Naive thymus-derived CD4-positive, alpha-beta T cell (primary cell): ENCODE results near the gene FOXN3. TPM values are rescaled to one million over a fixed set of nuclear protein-coding genes. Genes with fewer than 3 reads are reported as not detected.

Experiments used
- ATAC-seq: fragments of 150-1000 bp; cut with Tn5 transposase; 2 replicates; pipeline ENCODE4 v1.10.0; 2021; ENCODE audit warnings: mild to moderate bottlenecking, moderate library complexity
- CTCF ChIA-PET: fragments of 350-600 bp; sonication (Branson Sonifier 250); formaldehyde crosslinking; loops from one replicate; lab custom pipeline; 2021; ENCODE audit warnings: antibody characterized with exemption; lab: Charles Lee
- POLR2A ChIA-PET: fragments of 350-600 bp; sonication (Branson Sonifier 250); formaldehyde crosslinking; loops from one replicate; lab custom pipeline; 2021; ENCODE audit warnings: antibody characterized with exemption, inconsistent platforms; lab: Charles Lee
- DNase-seq, 9 donors: peaks; one replicate each; pipeline versions ENCODE4 v3.0.0 to v3.0.0-alpha.2; 2020 to 2022; ENCODE audit warnings: mixed read lengths in 1 of 9
- H3K27ac ChIP-seq: one replicate; pipeline ENCODE4 v1.7.0; 2013; ENCODE audit warnings: mild to moderate bottlenecking, low read depth, low read length, moderate library complexity
- H3K27me3 ChIP-seq, 2 donors: one replicate each; pipeline ENCODE4 v1.7.0; 2013; ENCODE audit warnings: low read length in 2 of 2, mild to moderate bottlenecking in 2 of 2, moderate library complexity in 2 of 2; ENCODE audit not compliant: control insufficient read depth in 2 of 2, insufficient read depth in 2 of 2
- H3K36me3 ChIP-seq, 3 experiments: 1 replicate in 2 of 3; 2 replicates in 1 of 3; pipeline ENCODE4 v1.7.0; 2013; ENCODE audit warnings: low read length in 3 of 3, mild to moderate bottlenecking in 3 of 3, moderate library complexity in 1 of 3; ENCODE audit not compliant: insufficient read depth in 3 of 3, control insufficient read depth in 2 of 3
- H3K4me1 ChIP-seq, 2 donors: one replicate each; pipeline ENCODE4 v1.7.0; 2013; ENCODE audit warnings: low read length in 2 of 2, mild to moderate bottlenecking in 2 of 2, moderate library complexity in 1 of 2; ENCODE audit not compliant: control insufficient read depth in 2 of 2, insufficient read depth in 2 of 2
- H3K4me3 ChIP-seq: 2 replicates; pipeline ENCODE4 v1.7.0; 2013; ENCODE audit warnings: mild to moderate bottlenecking, low read length
- H3K9me3 ChIP-seq, 3 experiments: 1 replicate in 2 of 3; 2 replicates in 1 of 3; pipeline ENCODE4 v1.7.0; 2013; ENCODE audit warnings: low read length in 3 of 3; ENCODE audit not compliant: control insufficient read depth in 2 of 3
- H3K27ac Mint-ChIP-seq, 9 donors: one replicate each; pipeline ENCODE4 v1.8.0; 2020 to 2022; ENCODE audit warnings: mixed read lengths in 9 of 9, mild to moderate bottlenecking in 8 of 9, moderate library complexity in 5 of 9, inconsistent platforms in 2 of 9
- H3K27me3 Mint-ChIP-seq, 5 donors: one replicate each; pipeline ENCODE4 v1.8.0; 2021 to 2022; ENCODE audit warnings: mixed read lengths in 5 of 5, mild to moderate bottlenecking in 1 of 5
- H3K36me3 Mint-ChIP-seq, 5 donors: one replicate each; pipeline ENCODE4 v1.8.0; 2020 to 2022; ENCODE audit warnings: mixed read lengths in 5 of 5, mild to moderate bottlenecking in 3 of 5, inconsistent platforms in 1 of 5
- H3K4me1 Mint-ChIP-seq, 7 donors: one replicate each; pipeline ENCODE4 v1.8.0; 2020 to 2022; ENCODE audit warnings: mixed read lengths in 7 of 7, mild to moderate bottlenecking in 3 of 7, inconsistent platforms in 1 of 7
- H3K4me3 Mint-ChIP-seq, 10 donors: one replicate each; pipeline ENCODE4 v1.8.0; 2020 to 2022; ENCODE audit warnings: mild to moderate bottlenecking in 10 of 10, mixed read lengths in 10 of 10, moderate library complexity in 6 of 10, inconsistent platforms in 2 of 10
- H3K9me3 Mint-ChIP-seq, 11 donors: one replicate each; pipeline ENCODE4 v1.8.0; 2020 to 2022; ENCODE audit warnings: mixed read lengths in 11 of 11, mild to moderate bottlenecking in 4 of 11, inconsistent platforms in 1 of 11, moderate library complexity in 1 of 11
- intact Hi-C, 2 donors: fragments of 100-400 bp; cut with micrococcal nuclease; formaldehyde crosslinking; loops; one replicate each; pipeline ENCODE4 v1.15.1; 2023
- polyA plus RNA-seq, 2 donors: library from polyadenylated mRNA; unstranded; fragments of 300-500 nt; fragmentation: Illumina TruSeq; gene quantifications; one replicate each; pipeline ENCODE4 v1.2.3, GENCODE V29; 2021
- total RNA-seq, 6 experiments: library from RNA in 5 of 6; stranded (reverse) in 5 of 6; gene quantifications; 1 replicate in 5 of 6; 2 replicates in 1 of 6; pipeline ENCODE4 v1.2.3 and lab custom pipeline; 2021 to 2026

The FOXN3 gene
- total and polyA plus RNA-seq, 7 experiments from 2014 or later: 103 to 192 (median 149) TPM

DNA sequence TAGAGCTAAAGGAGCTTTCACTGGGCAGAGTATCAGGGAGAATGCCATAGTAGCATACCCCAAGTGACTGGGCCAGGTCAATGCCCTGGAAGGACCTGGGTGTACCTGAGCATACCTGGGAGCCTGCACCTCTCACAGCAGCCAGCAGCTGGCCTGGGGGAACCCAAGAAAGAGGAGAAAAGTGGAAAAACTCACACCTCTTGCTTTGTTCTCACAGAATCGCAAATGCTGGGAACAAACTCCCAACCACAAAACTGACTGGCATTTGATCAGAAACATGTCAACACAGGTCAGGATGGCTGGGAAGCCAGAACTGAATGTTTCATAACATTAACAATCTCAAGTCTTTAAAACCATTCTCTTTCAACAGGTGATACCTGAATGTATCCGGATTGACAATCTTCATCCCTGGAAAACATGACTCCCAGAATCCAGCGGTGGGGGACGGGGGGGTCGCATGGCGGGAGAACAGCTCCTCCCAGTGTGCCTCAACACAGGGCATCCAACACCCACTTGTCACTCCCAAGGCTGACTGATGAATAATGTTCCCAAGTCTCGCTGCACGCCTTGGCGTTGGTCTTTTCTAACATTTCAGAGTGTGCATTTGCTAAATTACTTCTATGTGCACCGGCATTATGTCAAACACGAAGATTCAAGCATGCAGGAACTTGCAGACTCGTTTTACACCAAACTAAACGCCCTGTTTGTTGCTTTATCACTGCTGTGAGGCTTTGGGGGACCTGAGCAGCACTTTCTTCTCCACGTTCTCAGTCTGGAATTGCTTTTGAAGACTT is 7.9 kb downstream of the FOXN3 start:
- Mint-ChIP-seq H3K4me3 (peak overlapping the region in 5 of 10 donors; percentile 22 to 78 (median 42)), H3K27ac (peak overlapping the region in 6 of 9 donors; percentile 6 to 86 (median 46))

DNA sequence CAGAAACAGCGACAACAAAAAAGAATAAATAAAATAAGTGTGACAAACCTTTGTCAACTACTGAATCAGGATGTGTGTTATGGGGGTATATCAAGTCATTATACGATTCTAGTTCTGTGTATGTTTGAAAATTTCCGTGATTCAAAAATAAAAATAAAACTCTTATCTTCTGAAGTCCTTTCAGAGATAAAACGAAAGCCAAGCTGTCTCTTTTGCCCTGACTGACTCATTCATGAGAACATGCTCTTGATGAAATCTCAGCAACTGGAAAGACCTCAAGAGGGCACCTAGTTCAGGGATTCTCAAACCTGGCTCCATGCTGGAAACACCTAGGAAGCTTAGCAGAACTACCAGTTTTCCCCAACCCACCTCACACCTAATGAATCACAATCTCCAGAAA is 9.2 kb downstream of the FOXN3 start:
- no peak for ATAC-seq
- Histone ChIP-seq H3K4me3 (no peak overlapping the region), H3K9me3 (no peaks in the 10 kb centered on the region), H3K36me3 (peaks cover 0 to 27% (median 6%) of the 10 kb centered on the region in 3 experiments), H3K27ac (no peak overlapping the region), H3K27me3 (no peaks in the 10 kb centered on the region), H3K4me1 (peaks cover 14 to 34% of the 10 kb centered on the region in 2 donors)
- H3K27me3 Mint-ChIP-seq: no peaks in the 10 kb centered on the region
- H3K27ac Mint-ChIP-seq: peak overlapping the region; percentile 3 to 86 (median 43)
- no peak for DNase-seq
- peaks cover 48 to 92% (median 85%) of the 10 kb centered on the region in 7 donors for H3K4me1 Mint-ChIP-seq
- ChIA-PET CTCF (no interaction called here), POLR2A (interaction anchor here (0.5 to 0.7 kb wide), 2 partner anchors 118 to 220 kb away, joined by 4 read pairs; no protein-coding TSS in a partner anchor)
- intact Hi-C loops: no loop called here
- H3K4me3 Mint-ChIP-seq: peak overlapping the region in 8 of 10 donors; percentile 1 to 78 (median 40)
- H3K36me3 Mint-ChIP-seq: peaks cover under 1 to 37% (median 23%) of the 10 kb centered on the region in 5 donors
- H3K9me3 Mint-ChIP-seq: no peaks in the 10 kb centered on the region

More for the DNA sequence above, 7.9 kb downstream of the FOXN3 start:
- H3K4me1 ChIP-seq: peaks cover 14 to 33% of the 10 kb centered on the region in 2 donors
- peaks cover 0 to 24% (median 6%) of the 10 kb centered on the region in 3 experiments for H3K36me3 ChIP-seq
- Mint-ChIP-seq H3K36me3 (peaks cover 6 to 35% (median 26%) of the 10 kb centered on the region in 5 donors), H3K4me1 (peaks cover 48 to 87% (median 80%) of the 10 kb centered on the region in 7 donors), H3K27me3 (no peaks in the 10 kb centered on the region), H3K9me3 (no peaks in the 10 kb centered on the region)
- no peaks in the 10 kb centered on the region for H3K27me3 ChIP-seq
- no peaks in the 10 kb centered on the region for H3K9me3 ChIP-seq
- DNase-seq (no peak), ATAC-seq (no peak)
- no peak overlapping the region for H3K4me3 ChIP-seq
- POLR2A ChIA-PET: interaction anchor here (0.8 kb wide), 1 partner anchor 229 kb away, joined by 3 read pairs; no protein-coding TSS in a partner anchor
- intact Hi-C loops: no loop called here
- CTCF ChIA-PET: no interaction called here
- no peak overlapping the region for H3K27ac ChIP-seq

DNA sequence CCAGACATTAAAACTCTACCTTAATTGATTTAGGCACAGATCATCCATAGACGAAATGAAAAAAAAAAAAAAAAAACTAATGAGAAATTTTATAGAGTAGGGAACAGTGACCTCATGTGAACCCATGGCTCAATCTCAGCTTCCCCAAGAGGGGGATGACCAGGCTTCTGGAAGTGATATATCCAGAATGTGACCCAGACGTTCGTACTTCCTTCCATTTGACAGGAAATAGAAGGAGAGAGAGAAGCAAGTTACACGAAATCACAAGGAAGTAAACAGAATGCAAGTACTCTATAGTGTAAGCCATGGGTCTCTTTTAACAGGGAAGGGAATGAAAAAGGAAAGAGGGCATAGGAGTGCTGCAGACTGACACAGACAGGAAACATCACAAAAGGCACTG is 10.1 kb downstream of the FOXN3 start:
- ATAC-seq (peak; percentile 12), DNase-seq (no peak)
- ChIA-PET CTCF (no interaction called here), POLR2A (no interaction called here)
- Histone ChIP-seq H3K36me3 (peaks cover 0 to 21% (median 6%) of the 10 kb centered on the region in 3 experiments), H3K27ac (no peak overlapping the region), H3K4me1 (peaks cover 14 to 41% of the 10 kb centered on the region in 2 donors), H3K4me3 (no peak overlapping the region), H3K9me3 (no peaks in the 10 kb centered on the region), H3K27me3 (no peaks in the 10 kb centered on the region)
- Mint-ChIP-seq H3K36me3 (peaks cover 0 to 38% (median 21%) of the 10 kb centered on the region in 5 donors), H3K4me1 (peaks cover 50 to 92% (median 86%) of the 10 kb centered on the region in 7 donors), H3K9me3 (no peaks in the 10 kb centered on the region), H3K4me3 (peak overlapping the region in 9 of 10 donors; percentile 10 to 78 (median 47)), H3K27me3 (no peaks in the 10 kb centered on the region), H3K27ac (peak overlapping the region; percentile 5 to 86 (median 56))
- intact Hi-C loops: no loop called here

DNA sequence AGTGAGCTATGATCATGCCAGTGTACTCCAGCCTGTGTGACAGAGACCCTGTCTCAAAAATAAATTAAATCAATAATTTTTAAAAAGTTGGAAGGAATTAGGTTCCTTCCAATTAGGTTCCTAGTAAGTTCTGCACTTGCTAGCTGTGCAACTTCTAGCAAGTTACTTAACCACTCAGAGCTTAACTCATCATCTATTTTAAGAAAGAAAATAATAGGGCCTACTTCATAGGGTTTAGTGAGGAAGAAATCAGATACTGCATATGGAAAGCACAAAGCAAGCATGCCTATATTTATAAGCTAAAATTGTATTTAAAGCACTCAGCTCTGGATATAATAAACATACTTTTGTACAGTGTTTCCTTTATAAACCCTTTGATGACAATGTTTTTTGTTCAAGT is 10.7 kb downstream of the FOXN3 start:
- CTCF ChIA-PET: interaction anchor here (1.2 kb wide), 1 partner anchor 9 kb away, joined by 8 read pairs; no protein-coding TSS in a partner anchor
- Histone ChIP-seq H3K27me3 (no peaks in the 10 kb centered on the region), H3K4me1 (peaks cover 14 to 41% of the 10 kb centered on the region in 2 donors), H3K4me3 (no peak overlapping the region), H3K27ac (no peak overlapping the region), H3K9me3 (no peaks in the 10 kb centered on the region), H3K36me3 (peaks cover 0 to 17% (median 5%) of the 10 kb centered on the region in 3 experiments)
- H3K36me3 Mint-ChIP-seq: peaks cover 0 to 39% (median 21%) of the 10 kb centered on the region in 5 donors
- no peaks in the 10 kb centered on the region for H3K27me3 Mint-ChIP-seq
- peaks cover 52 to 92% (median 89%) of the 10 kb centered on the region in 7 donors for H3K4me1 Mint-ChIP-seq
- no peak for DNase-seq
- no peak for ATAC-seq
- H3K27ac Mint-ChIP-seq: peak overlapping the region in 6 of 9 donors; percentile 10 to 86 (median 74)
- no peaks in the 10 kb centered on the region for H3K9me3 Mint-ChIP-seq
- peak overlapping the region in 6 of 10 donors; percentile 28 to 78 (median 62) for H3K4me3 Mint-ChIP-seq
- intact Hi-C loops: no loop called here
- POLR2A ChIA-PET: interaction anchor here (0.6 to 0.7 kb wide), 2 partner anchors 9 to 27 kb away, joined by 3 to 6 read pairs; no protein-coding TSS in a partner anchor

DNA sequence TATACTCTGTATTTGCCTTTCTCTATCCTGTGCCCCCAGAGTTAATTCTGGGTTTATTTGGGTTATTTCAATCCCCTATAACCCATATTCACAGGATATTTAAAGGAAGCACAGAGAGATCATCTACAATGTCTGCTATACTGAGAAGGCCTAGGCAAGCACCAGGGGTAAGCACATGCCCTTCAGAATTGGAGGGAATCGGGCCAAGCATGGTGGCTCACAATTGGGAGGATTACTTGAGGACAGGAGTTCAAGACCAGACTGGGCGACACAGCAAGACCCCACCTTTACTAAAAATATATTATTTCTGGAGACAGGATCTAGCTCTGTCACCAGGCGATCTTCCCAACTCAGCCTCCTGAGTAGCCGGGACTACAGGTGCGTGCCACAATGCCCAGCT is 11.3 kb downstream of the FOXN3 start:
- DNase-seq (no peak), ATAC-seq (no peak)
- intact Hi-C loops: no loop called here
- Histone ChIP-seq H3K36me3 (peaks cover 0 to 11% (median 0%) of the 10 kb centered on the region in 3 experiments), H3K27ac (no peak overlapping the region), H3K9me3 (no peaks in the 10 kb centered on the region), H3K4me1 (peaks cover 14 to 38% of the 10 kb centered on the region in 2 donors), H3K27me3 (no peaks in the 10 kb centered on the region), H3K4me3 (no peak overlapping the region)
- ChIA-PET CTCF (interaction anchor here (1.2 kb wide), 1 partner anchor 9 kb away, joined by 8 read pairs; no protein-coding TSS in a partner anchor), POLR2A (no interaction called here)
- Mint-ChIP-seq H3K27ac (peak overlapping the region in 2 of 9 donors; percentile 15 to 76), H3K4me3 (peak overlapping the region in 2 of 10 donors; percentile 27), H3K27me3 (no peaks in the 10 kb centered on the region), H3K9me3 (no peaks in the 10 kb centered on the region), H3K36me3 (peaks cover 0 to 36% (median 21%) of the 10 kb centered on the region in 5 donors), H3K4me1 (peaks cover 48 to 90% (median 85%) of the 10 kb centered on the region in 7 donors)

DNA sequence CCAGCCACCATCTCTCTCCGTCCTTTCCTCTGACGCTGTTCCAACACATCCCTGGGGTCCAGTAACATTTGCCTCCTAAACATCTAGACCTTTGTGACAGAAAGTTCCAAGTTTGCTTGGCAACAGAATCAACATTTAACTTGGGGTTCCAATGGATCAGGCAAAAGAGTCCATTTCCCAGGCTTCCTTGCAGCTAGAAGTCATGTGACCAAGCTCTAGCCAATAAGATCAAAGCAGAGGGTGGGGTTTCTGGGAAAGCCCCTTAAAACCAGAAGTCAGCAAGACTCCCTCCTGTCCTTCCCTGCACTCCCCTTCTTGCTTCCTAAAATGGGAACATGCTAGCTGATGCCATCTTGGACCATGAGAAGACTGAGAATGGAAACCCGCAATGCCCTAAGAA is 14.7 kb downstream of the FOXN3 start:
- ChIA-PET POLR2A (interaction anchor here (0.9 kb wide), 1 partner anchor 14 kb away, joined by 3 read pairs; no protein-coding TSS in a partner anchor), CTCF (interaction anchor here (1.2 kb wide), 1 partner anchor 75 kb away, joined by 3 read pairs; no protein-coding TSS in a partner anchor)
- Histone ChIP-seq H3K36me3 (peaks cover 0 to 8% (median 0%) of the 10 kb centered on the region in 3 experiments), H3K27me3 (no peaks in the 10 kb centered on the region), H3K9me3 (no peaks in the 10 kb centered on the region), H3K4me1 (peaks cover 3 to 16% of the 10 kb centered on the region in 2 donors), H3K27ac (no peak overlapping the region), H3K4me3 (no peak overlapping the region)
- H3K27me3 Mint-ChIP-seq: no peaks in the 10 kb centered on the region
- peaks cover 40 to 90% (median 85%) of the 10 kb centered on the region in 7 donors for H3K4me1 Mint-ChIP-seq
- H3K4me3 Mint-ChIP-seq: peak overlapping the region in 2 of 10 donors; percentile 1 to 31
- no peaks in the 10 kb centered on the region for H3K9me3 Mint-ChIP-seq
- peaks cover 0 to 43% (median 22%) of the 10 kb centered on the region in 5 donors for H3K36me3 Mint-ChIP-seq
- DNase-seq (no peak), ATAC-seq (no peak)
- peak overlapping the region in 6 of 9 donors; percentile 4 to 69 (median 40) for H3K27ac Mint-ChIP-seq
- intact Hi-C loops: no loop called here
